Measurements from ENCODE around the gene TANGO6. TPM values are rescaled to one million over a fixed set of nuclear protein-coding genes. Genes with fewer than 3 reads are reported as not detected.

TANGO6 gene
- polyA plus RNA-seq, 1 donor (not counting 4 experiments of a cell fraction or from before 2014, with no cell fraction given): 13.1 TPM

DNA sequence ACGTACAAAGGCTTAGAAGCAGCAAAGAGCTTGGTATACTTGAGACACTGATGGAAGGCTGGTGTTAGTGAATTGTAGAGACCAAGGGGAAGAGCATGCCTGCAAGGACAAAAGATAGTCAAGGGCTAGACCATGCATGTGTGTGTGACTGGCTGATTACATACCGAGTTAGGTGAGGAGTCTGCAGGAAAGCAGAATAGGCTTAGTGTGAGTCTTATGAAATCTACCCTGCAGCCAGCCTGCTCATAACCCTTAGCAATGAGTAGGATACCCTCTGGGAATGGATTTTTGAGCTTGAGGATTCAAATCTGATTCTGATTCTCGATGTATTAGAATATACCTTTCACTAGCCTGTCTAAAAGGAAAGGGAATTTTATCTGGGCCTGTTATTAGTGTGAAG, 77.0 kb downstream of the TANGO6 start:
- no peaks in the 10 kb centered on the region for H3K9me1 ChIP-seq (ENCODE audit: control insufficient read depth, extremely low read depth, insufficient read depth, low read length)
- H3K9me3 ChIP-seq (ENCODE audit: control insufficient read depth, low read depth, low read length): no peaks in the 10 kb centered on the region
- H3K4me2 ChIP-seq (ENCODE audit: control insufficient read depth, extremely low read depth, insufficient read depth, low read depth, low read length): peak overlapping the region; percentile 0
- H4K20me1 ChIP-seq (ENCODE audit: control insufficient read depth, extremely low read depth, insufficient read depth, low read length): no peaks in the 10 kb centered on the region
- H3K27ac ChIP-seq (ENCODE audit: control insufficient read depth, insufficient read depth, low read length): peak overlapping the region; percentile 95
- DNase-seq (ENCODE audit: low read depth, low spot score) (no peak), FAIRE-seq (peak; percentile 90)
- no peak overlapping the region for H2AFZ ChIP-seq (ENCODE audit: control insufficient read depth, low read length)
- TF ChIP-seq, protein P1, sequence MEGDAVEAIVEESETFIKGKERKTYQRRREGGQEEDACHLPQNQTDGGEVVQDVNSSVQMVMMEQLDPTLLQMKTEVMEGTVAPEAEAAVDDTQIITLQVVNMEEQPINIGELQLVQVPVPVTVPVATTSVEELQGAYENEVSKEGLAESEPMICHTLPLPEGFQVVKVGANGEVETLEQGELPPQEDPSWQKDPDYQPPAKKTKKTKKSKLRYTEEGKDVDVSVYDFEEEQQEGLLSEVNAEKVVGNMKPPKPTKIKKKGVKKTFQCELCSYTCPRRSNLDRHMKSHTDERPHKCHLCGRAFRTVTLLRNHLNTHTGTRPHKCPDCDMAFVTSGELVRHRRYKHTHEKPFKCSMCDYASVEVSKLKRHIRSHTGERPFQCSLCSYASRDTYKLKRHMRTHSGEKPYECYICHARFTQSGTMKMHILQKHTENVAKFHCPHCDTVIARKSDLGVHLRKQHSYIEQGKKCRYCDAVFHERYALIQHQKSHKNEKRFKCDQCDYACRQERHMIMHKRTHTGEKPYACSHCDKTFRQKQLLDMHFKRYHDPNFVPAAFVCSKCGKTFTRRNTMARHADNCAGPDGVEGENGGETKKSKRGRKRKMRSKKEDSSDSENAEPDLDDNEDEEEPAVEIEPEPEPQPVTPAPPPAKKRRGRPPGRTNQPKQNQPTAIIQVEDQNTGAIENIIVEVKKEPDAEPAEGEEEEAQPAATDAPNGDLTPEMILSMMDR (optimal IDR thresholded peaks at IDR 0.05 in 1 of 3, IDR thresholded peaks at IDR 0.05 in 1 of 3, conservative IDR thresholded peaks at IDR 0.05 in 1 of 3; ENCODE audit: extremely low read depth in 1 of 3, insufficient read depth in 2 of 3, low read length in 3 of 3): no peak
- TF ChIP-seq EZH2 (IDR thresholded peaks at IDR 0.05; ENCODE audit: low read length): no peak
- H3K27me3 ChIP-seq (ENCODE audit: control insufficient read depth, extremely low read depth, insufficient read depth, low read length): no peaks in the 10 kb centered on the region
- dilution Hi-C loops (cut with MboI; ENCODE audit: extremely low pct_ligation_motif_present, low sequenced_read_pairs): no loop called here
- no peaks in the 10 kb centered on the region for H3K79me2 ChIP-seq (ENCODE audit: control insufficient read depth, insufficient read depth, low read length)
- peak overlapping the region; percentile 18 for H3K9ac ChIP-seq (ENCODE audit: control insufficient read depth, extremely low read depth, insufficient read depth, low read length)
- no peaks in the 10 kb centered on the region for H3K36me3 ChIP-seq (ENCODE audit: control insufficient read depth in 2 of 2, extremely low read depth in 1 of 2, insufficient read depth in 2 of 2, low read length in 2 of 2)
- peaks cover 51% of the 10 kb centered on the region for H3K4me1 ChIP-seq (ENCODE audit: control insufficient read depth, extremely low read depth, insufficient read depth, low read length)
- no peak overlapping the region for H3K4me3 ChIP-seq (ENCODE audit: control insufficient read depth in 2 of 3, extremely low read depth in 1 of 3, insufficient read depth in 2 of 3, low read depth in 1 of 3, low read length in 3 of 3)

DNA sequence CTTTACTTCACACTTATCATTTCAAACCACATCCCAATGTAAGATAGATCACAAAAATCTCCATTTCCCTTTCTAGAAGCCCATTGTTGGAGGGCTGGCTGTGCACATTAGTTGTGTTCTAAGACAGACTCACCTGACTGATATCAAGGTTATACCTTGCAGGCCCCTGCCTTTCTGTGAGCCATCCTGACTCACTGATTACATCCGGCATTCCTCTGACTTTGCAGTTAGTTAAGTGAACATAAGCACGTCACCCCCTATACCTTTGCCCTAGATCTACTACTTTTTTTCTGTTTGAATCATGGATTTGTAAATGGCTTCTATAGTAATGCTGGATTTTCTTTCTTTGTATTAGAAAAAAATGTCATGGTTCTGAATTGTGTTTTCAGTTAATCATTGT, 78.3 kb downstream of the TANGO6 start:
- Histone ChIP-seq H3K27ac (ENCODE audit: control insufficient read depth, insufficient read depth, low read length) (peak overlapping the region; percentile 95), H4K20me1 (ENCODE audit: control insufficient read depth, extremely low read depth, insufficient read depth, low read length) (no peaks in the 10 kb centered on the region), H3K36me3 (ENCODE audit: control insufficient read depth in 2 of 2, extremely low read depth in 1 of 2, insufficient read depth in 2 of 2, low read length in 2 of 2) (no peaks in the 10 kb centered on the region), H3K79me2 (ENCODE audit: control insufficient read depth, insufficient read depth, low read length) (no peaks in the 10 kb centered on the region), H3K4me1 (ENCODE audit: control insufficient read depth, extremely low read depth, insufficient read depth, low read length) (peaks cover 42% of the 10 kb centered on the region), H3K27me3 (ENCODE audit: control insufficient read depth, extremely low read depth, insufficient read depth, low read length) (no peaks in the 10 kb centered on the region), H2AFZ (ENCODE audit: control insufficient read depth, low read length) (no peak overlapping the region), H3K9ac (ENCODE audit: control insufficient read depth, extremely low read depth, insufficient read depth, low read length) (peak overlapping the region; percentile 59), H3K9me3 (ENCODE audit: control insufficient read depth, low read depth, low read length) (no peaks in the 10 kb centered on the region), H3K4me3 (ENCODE audit: control insufficient read depth in 2 of 3, extremely low read depth in 1 of 3, insufficient read depth in 2 of 3, low read depth in 1 of 3, low read length in 3 of 3) (no peak overlapping the region), H3K4me2 (ENCODE audit: control insufficient read depth, extremely low read depth, insufficient read depth, low read depth, low read length) (peak overlapping the region; percentile 68), H3K9me1 (ENCODE audit: control insufficient read depth, extremely low read depth, insufficient read depth, low read length) (no peaks in the 10 kb centered on the region)
- dilution Hi-C loops (cut with MboI; ENCODE audit: extremely low pct_ligation_motif_present, low sequenced_read_pairs): no loop called here
- DNase-seq (ENCODE audit: low read depth, low spot score) (peak; percentile 83), FAIRE-seq (peak; percentile 94)
- no peak for TF ChIP-seq EZH2 (IDR thresholded peaks at IDR 0.05; ENCODE audit: low read length)
- TF ChIP-seq, protein P1 (optimal IDR thresholded peaks at IDR 0.05 in 1 of 3, IDR thresholded peaks at IDR 0.05 in 1 of 3, conservative IDR thresholded peaks at IDR 0.05 in 1 of 3; ENCODE audit: extremely low read depth in 1 of 3, insufficient read depth in 2 of 3, low read length in 3 of 3): no peak

Measured in keratinocyte (primary cell).